GM19372 (cell line): ENCODE measurements around the gene ZNF558.
"Not testable (repeated sequence)": the region's sequence is repeated elsewhere in the genome, so short reads cannot be mapped to it uniquely, and the experiment has no call there.

Source experiments
- ATAC-seq: cut with Tn5 transposase; IDR thresholded peaks from one replicate; pipeline ENCODE4 v1.9.1; 2021; ENCODE audit warnings: mild to moderate bottlenecking, low read depth, moderate library complexity; ENCODE audit not compliant: unreplicated experiment

The ZNF558 gene

DNA sequence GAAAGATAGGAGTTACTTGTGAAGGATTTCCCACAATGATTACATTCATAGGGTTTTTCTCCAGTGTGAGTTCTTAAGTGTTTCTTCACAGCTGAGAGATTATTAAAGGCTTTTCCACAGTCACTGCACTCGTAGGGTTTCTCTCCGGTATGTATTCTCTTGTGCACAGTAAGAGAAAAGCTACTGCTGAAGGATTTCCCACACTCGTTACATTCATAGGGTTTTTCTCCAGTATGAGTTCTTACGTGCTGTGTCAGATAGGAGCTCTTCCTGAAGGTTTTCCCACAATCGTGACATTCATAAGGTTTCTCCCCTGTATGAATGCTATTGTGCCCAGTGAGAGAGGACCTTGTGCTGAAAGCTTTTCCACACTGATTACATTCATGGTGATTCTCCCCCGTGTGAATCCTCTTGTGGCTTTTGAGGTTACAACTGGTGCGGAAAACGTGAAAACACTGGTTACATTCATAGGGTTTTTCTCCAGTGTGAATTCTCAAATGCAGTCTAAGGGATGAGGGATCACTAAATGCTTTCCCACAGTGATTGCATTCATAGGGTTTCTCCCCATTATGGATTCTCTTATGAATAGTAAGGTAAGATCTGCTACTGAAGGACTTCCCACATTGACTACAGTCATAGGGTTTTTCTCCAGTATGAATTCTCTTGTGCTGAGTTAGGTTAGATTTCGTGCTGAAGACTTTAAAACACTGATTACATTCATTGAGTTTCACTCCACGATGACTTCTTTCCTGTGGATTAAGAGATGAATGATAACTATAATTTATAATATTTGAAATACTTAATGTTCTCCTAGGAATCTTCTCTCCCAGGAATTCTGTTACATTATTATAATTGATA, 20.6 kb downstream of the ZNF558 start:
- no peak for ATAC-seq

DNA sequence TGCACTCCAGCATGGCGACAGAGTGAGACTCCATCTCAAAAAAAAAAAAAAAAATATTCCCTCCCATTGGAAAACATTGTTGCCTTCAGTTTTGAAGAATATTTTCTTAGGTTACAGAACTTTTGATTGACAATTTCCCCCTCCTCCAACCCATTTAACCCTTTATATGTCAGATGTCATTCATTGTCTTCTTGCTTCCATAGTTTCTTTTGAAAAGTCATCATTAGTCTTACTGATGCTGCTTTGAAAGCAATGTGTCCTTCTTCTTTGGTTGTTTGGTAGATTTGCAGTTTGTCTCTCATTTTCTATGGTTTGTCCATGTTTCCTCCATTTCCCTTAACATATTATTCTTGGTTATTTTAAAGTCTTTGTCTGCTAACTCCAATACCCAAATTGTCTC, 25.4 kb downstream of the ZNF558 start:
- ATAC-seq: no peak

DNA sequence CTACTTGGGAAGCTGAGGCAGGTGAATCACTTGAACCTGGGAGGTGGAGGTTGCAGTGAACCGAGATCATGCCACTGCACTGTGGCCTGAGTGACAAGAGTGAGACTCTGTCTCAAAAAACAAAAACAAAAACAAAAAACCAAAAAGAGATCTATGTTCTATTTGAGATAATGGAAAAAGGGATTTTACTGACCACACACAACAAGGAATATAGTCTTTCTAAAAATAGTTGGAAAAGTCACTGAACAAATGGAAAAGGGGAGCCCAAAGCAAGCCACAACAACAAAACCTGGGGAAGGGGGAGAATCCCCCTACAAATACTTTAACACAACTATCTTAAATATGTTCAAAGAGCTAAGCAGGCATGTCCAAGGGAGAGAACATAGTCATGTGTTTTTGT, 37.3 kb downstream of the ZNF558 start:
- ATAC-seq: no peak

- ATAC-seq: not testable (repeated sequence)
Observed at GRCh38 chr19:8773587-8773986, 58.5 kb downstream of the ZNF558 start.

DNA sequence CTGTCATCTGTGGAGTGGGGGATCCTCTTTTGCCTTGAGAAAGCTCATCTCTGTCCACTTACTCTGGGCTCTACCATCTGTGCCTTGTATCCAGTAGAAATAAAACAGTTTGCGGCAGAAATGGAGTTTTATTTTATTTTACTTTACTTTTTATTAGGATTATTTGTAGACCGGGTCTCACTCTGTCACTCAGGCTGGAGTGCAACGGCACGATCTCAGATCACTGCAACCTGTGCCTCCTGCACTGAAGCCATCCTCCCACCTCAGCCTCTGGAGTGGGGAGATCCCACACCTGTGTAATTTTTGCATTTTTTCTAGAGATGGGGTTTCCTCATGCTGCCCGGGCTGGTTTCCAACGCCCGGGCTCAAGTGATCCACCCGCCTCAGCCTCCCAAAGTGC, 62.8 kb downstream of the ZNF558 start:
- ATAC-seq: not testable (repeated sequence)

DNA sequence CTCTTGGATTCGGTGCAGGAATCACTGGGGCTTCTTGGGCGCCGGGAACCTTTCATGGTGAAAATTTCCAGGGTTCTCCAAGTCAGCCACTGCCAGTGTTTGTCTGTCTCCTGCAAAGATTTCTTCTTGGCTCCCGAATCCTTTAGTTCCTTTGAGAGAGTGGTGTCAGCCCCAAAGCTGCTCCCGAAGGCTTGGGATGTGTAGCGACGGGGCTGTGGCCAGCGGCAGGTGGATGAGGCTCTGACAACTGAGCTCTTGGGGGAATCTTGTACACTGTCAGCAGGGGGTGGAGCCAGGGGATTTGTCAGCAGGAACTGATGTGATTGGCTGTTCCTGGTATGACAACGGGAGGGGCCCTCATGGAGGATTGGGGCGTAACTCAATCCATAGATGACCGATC, 64.8 kb downstream of the ZNF558 start:
- ATAC-seq: not testable (repeated sequence)
